Putamen (tissue), 1 donor: ENCODE measurements around the gene CATSPERB.
"Not testable (repeated sequence)": the region's sequence is repeated elsewhere in the genome, so short reads cannot be mapped to it uniquely, and the experiment has no call there.

ENCODE experiments used
- DNase-seq: peaks from one replicate; pipeline ENCODE4 v3.0.0-alpha.2; 2016; ENCODE audit warnings: low spot score

CATSPERB gene

GRCh38 chr14:91732439-91732838 lies 553 bp upstream of the CATSPERB start:
- DNase-seq: no peak

- DNase-seq: no peak
Observed at GRCh38 chr14:91731018-91731417, 868 bp downstream of the CATSPERB start.

GRCh38 chr14:91729756-91730155 lies 2.1 kb downstream of the CATSPERB start:
- no peak for DNase-seq

GRCh38 chr14:91728616-91729183 lies 3.2 kb downstream of the CATSPERB start:
- DNase-seq: no peak

- DNase-seq: no peak
Observed at GRCh38 chr14:91727121-91727520, 4.8 kb downstream of the CATSPERB start.

- DNase-seq: no peak
Observed at GRCh38 chr14:91723501-91723900, 8.4 kb downstream of the CATSPERB start.

GRCh38 chr14:91722386-91722785 lies 9.5 kb downstream of the CATSPERB start:
- DNase-seq: no peak

- DNase-seq: no peak
Observed at GRCh38 chr14:91719839-91720238, 12.0 kb downstream of the CATSPERB start.

- DNase-seq: no peak
Observed at GRCh38 chr14:91716999-91717398, 14.9 kb downstream of the CATSPERB start.

GRCh38 chr14:91714805-91715204 lies 17.1 kb downstream of the CATSPERB start:
- DNase-seq: no peak

GRCh38 chr14:91708795-91709194 lies 23.1 kb downstream of the CATSPERB start:
- no peak for DNase-seq

- no peak for DNase-seq
Observed at GRCh38 chr14:91706996-91707395, 24.9 kb downstream of the CATSPERB start.

- DNase-seq: no peak
Observed at GRCh38 chr14:91694643-91695042, 37.2 kb downstream of the CATSPERB start.

GRCh38 chr14:91693346-91693745 lies 38.5 kb downstream of the CATSPERB start:
- no peak for DNase-seq

GRCh38 chr14:91692075-91692474 lies 39.8 kb downstream of the CATSPERB start:
- DNase-seq: no peak

GRCh38 chr14:91689608-91690007 lies 42.3 kb downstream of the CATSPERB start:
- no peak for DNase-seq

GRCh38 chr14:91687436-91687835 lies 44.5 kb downstream of the CATSPERB start:
- not testable (repeated sequence) for DNase-seq

GRCh38 chr14:91685600-91685999 lies 46.3 kb downstream of the CATSPERB start:
- DNase-seq: no peak

GRCh38 chr14:91681893-91682563 lies 49.9 kb downstream of the CATSPERB start:
- no peak for DNase-seq

GRCh38 chr14:91681118-91681517 lies 50.8 kb downstream of the CATSPERB start:
- DNase-seq: no peak

- DNase-seq: no peak
Observed at GRCh38 chr14:91679273-91679672, 52.6 kb downstream of the CATSPERB start.

- DNase-seq: not testable (repeated sequence)
Observed at GRCh38 chr14:91677687-91678086, 54.2 kb downstream of the CATSPERB start.

- DNase-seq: no peak
Observed at GRCh38 chr14:91674911-91675310, 57.0 kb downstream of the CATSPERB start.

- DNase-seq: no peak
Observed at GRCh38 chr14:91669867-91670266, 62.0 kb downstream of the CATSPERB start.
